ENCODE measurements around the gene CFAP74.
"Not testable (repeated sequence)": the region's sequence is repeated elsewhere in the genome, so short reads cannot be mapped to it uniquely, and the experiment has no call there.

The CFAP74 gene

DNA sequence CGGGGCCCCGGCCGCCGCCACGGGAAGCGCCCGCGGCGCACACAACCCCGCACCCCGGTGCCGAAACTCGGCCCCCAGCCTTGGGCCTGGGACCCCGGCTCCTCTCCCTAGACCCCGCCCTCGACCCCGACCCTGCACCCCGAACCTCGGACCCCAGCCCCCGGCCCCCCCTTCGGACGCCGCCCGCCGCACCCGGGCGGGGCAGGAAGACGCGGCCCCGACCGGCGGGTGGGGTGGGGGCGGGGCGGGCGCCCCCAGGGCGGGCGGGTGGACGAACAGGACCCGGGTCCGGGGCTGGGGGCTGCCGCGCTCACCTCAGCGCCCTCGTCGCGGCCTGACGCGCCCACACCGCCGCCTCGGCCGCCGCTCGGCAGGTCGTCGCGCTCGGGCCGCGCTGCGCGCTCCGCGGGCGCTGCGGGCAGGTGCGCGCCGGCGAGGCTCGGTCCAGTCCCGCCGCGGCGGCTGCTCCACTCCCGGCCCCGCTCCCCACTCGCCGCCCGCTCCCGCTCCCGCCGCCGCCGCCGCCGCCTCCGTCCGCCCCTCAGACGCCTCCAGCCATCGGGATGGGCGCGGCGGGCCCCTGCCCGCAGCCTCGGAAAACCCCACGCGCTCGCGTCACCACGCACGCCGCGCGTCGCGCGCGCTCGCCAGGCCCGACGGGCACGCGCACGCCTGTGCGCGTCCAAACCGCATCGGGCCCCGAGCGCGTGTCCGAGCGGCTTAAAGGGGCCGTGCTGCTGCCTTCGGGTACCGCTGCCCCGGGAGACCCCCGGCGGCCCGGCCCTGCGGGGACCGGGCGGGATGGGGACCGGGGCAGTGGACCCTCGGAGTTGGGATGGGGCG is 112.9 kb downstream of the CFAP74 start, which contains the start of gene GNB1:
TSS of gene GNB1 (minus strand) at position 582 of the 843 bp plus-strand sequence. CDS start 65,634 bp downstream, outside the sequence.
- no peak for TF ChIP-seq EZH2 (IDR thresholded peaks at IDR 0.05; ENCODE audit: borderline replicate concordance, low read depth, low read length, severe bottlenecking)
- TF ChIP-seq, protein P1, sequence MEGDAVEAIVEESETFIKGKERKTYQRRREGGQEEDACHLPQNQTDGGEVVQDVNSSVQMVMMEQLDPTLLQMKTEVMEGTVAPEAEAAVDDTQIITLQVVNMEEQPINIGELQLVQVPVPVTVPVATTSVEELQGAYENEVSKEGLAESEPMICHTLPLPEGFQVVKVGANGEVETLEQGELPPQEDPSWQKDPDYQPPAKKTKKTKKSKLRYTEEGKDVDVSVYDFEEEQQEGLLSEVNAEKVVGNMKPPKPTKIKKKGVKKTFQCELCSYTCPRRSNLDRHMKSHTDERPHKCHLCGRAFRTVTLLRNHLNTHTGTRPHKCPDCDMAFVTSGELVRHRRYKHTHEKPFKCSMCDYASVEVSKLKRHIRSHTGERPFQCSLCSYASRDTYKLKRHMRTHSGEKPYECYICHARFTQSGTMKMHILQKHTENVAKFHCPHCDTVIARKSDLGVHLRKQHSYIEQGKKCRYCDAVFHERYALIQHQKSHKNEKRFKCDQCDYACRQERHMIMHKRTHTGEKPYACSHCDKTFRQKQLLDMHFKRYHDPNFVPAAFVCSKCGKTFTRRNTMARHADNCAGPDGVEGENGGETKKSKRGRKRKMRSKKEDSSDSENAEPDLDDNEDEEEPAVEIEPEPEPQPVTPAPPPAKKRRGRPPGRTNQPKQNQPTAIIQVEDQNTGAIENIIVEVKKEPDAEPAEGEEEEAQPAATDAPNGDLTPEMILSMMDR (IDR thresholded peaks at IDR 0.05; ENCODE audit: borderline replicate concordance, extremely low read depth, low read length, poor library complexity, severe bottlenecking): no peak
- Histone ChIP-seq H3K4me2 (ENCODE audit: insufficient read depth, low read length) (peak within 1 kb of the TSS; percentile 85), H2AFZ (ENCODE audit: low read depth, low read length) (peak within 1 kb of the TSS; percentile 85), H4K20me1 (ENCODE audit: insufficient read depth, low read length) (peaks cover 43% of the 10 kb centered on the region), H3K9ac (ENCODE audit: low read depth, low read length) (peak within 1 kb of the TSS; percentile 95), H3K27ac (ENCODE audit: low read length) (peak within 1 kb of the TSS; percentile 89), H3K9me3 (ENCODE audit: insufficient read depth, low read length, severe bottlenecking) (no peaks in the 10 kb centered on the region), H3K4me3 (ENCODE audit: low read depth in 1 of 2, low read length in 2 of 2) (peak within 1 kb of the TSS; percentile 79 to 87), H3K27me3 (ENCODE audit: insufficient read depth, low read length, poor library complexity) (no peaks in the 10 kb centered on the region), H3K79me2 (ENCODE audit: insufficient read depth, low read length) (peaks cover 64% of the 10 kb centered on the region), H3K36me3 (ENCODE audit: insufficient read depth, low read length) (no peaks in the 10 kb centered on the region), H3K4me1 (ENCODE audit: insufficient read depth, low read length) (peaks cover 45% of the 10 kb centered on the region)
- DNase-seq (peak; percentile 88), ATAC-seq (ENCODE audit: insufficient read depth, low read depth) (peak; percentile 65)

DNA sequence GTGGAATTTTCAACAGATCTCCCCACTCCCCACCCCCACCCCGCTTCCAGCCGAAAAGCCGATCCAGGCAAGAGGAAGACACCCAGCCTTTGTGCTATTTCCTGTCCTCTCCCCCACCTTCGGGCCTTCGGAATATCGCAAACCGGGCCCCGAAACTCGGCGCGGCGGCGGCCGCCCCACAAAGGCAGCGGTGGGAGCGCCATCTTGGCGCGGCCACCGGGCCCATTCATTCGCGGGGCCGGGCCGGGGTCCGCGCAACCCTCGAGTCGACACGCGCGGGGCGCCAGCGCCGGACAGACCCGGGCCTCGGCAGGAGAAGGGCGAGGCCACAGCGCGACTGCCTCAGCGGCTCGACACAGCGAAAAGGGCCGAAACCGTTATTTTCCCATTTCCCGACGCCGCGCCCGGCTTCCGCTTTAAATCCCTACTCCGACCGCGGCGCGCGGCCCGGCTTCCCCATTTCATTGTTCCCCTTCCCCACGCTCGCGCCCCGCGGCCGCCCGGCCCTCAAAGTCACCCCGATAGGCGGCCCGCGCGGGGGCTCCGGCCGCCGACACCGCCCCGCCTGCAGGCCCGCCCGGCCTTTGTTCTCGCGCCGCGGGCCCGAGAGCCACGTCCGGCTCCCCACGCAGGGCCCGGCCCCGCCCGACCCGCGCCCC is 113.6 kb downstream of the CFAP74 start:
- Histone ChIP-seq H3K9ac (ENCODE audit: low read depth, low read length) (peak overlapping the region; percentile 95), H3K9me3 (ENCODE audit: insufficient read depth, low read length, severe bottlenecking) (no peaks in the 10 kb centered on the region), H3K27ac (ENCODE audit: low read length) (peak overlapping the region; percentile 89), H3K4me1 (ENCODE audit: insufficient read depth, low read length) (peaks cover 45% of the 10 kb centered on the region), H2AFZ (ENCODE audit: low read depth, low read length) (peak overlapping the region; percentile 52), H3K36me3 (ENCODE audit: insufficient read depth, low read length) (no peaks in the 10 kb centered on the region), H4K20me1 (ENCODE audit: insufficient read depth, low read length) (peaks cover 44% of the 10 kb centered on the region), H3K79me2 (ENCODE audit: insufficient read depth, low read length) (peaks cover 72% of the 10 kb centered on the region), H3K4me3 (ENCODE audit: low read depth in 1 of 2, low read length in 2 of 2) (peak overlapping the region; percentile 79 to 87), H3K4me2 (ENCODE audit: insufficient read depth, low read length) (peak overlapping the region; percentile 85), H3K27me3 (ENCODE audit: insufficient read depth, low read length, poor library complexity) (no peaks in the 10 kb centered on the region)
- ATAC-seq (ENCODE audit: insufficient read depth, low read depth) (peak; percentile 8; the same call in 1 of the 3 replicates), DNase-seq (peak; percentile 59)
- TF ChIP-seq, protein P1 (IDR thresholded peaks at IDR 0.05; ENCODE audit: borderline replicate concordance, extremely low read depth, low read length, poor library complexity, severe bottlenecking): no peak
- no peak for TF ChIP-seq EZH2 (IDR thresholded peaks at IDR 0.05; ENCODE audit: borderline replicate concordance, low read depth, low read length, severe bottlenecking)

DNA sequence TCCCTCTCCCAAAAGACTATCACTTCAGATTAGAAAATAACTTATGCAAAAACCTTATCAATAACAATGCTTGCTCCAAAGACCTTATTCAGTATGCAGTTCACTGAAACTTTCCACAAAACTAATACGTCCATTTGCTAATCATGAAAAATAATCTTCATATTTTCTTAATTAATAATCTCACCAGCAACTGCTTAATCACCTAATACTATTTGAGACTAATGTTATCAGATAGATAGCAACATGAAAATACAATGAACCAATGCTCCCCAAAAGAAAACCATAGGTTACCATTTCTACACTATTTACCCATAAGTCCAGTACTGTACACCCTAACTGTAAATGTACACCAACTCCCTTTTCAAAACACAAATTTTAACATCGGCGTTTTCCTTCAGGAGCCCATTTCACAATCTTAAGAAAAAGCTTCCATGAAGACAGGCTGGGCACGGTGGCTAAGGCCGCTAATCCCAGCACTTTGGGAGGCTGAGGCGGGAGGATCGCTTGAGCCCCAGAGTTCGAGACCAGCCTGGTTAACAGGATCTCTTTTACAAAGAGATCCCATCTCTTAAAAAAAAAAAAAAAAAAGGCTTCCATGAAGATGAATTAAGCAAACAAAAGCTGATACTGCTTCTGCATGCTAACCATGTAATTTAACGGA is 114.4 kb downstream of the CFAP74 start:
- peak overlapping the region; percentile 95 for H3K9ac ChIP-seq (ENCODE audit: low read depth, low read length)
- peaks cover 79% of the 10 kb centered on the region for H3K79me2 ChIP-seq (ENCODE audit: insufficient read depth, low read length)
- peaks cover 4% of the 10 kb centered on the region; the same call in 1 of the 2 replicates for H3K36me3 ChIP-seq (ENCODE audit: insufficient read depth, low read length)
- peaks cover 50% of the 10 kb centered on the region for H4K20me1 ChIP-seq (ENCODE audit: insufficient read depth, low read length)
- H3K4me2 ChIP-seq (ENCODE audit: insufficient read depth, low read length): peak overlapping the region; percentile 85
- ATAC-seq (ENCODE audit: insufficient read depth, low read depth) (no peak), DNase-seq (no peak)
- H2AFZ ChIP-seq (ENCODE audit: low read depth, low read length): no peak overlapping the region
- TF ChIP-seq EZH2 (IDR thresholded peaks at IDR 0.05; ENCODE audit: borderline replicate concordance, low read depth, low read length, severe bottlenecking): no peak
- TF ChIP-seq, protein P1 (IDR thresholded peaks at IDR 0.05; ENCODE audit: borderline replicate concordance, extremely low read depth, low read length, poor library complexity, severe bottlenecking): no peak
- H3K27ac ChIP-seq (ENCODE audit: low read length): peak overlapping the region; percentile 89
- H3K27me3 ChIP-seq (ENCODE audit: insufficient read depth, low read length, poor library complexity): no peaks in the 10 kb centered on the region
- H3K9me3 ChIP-seq (ENCODE audit: insufficient read depth, low read length, severe bottlenecking): no peaks in the 10 kb centered on the region
- H3K4me3 ChIP-seq (ENCODE audit: low read depth in 1 of 2, low read length in 2 of 2): peak overlapping the region; percentile 79 to 87
- peaks cover 45% of the 10 kb centered on the region for H3K4me1 ChIP-seq (ENCODE audit: insufficient read depth, low read length)

DNA sequence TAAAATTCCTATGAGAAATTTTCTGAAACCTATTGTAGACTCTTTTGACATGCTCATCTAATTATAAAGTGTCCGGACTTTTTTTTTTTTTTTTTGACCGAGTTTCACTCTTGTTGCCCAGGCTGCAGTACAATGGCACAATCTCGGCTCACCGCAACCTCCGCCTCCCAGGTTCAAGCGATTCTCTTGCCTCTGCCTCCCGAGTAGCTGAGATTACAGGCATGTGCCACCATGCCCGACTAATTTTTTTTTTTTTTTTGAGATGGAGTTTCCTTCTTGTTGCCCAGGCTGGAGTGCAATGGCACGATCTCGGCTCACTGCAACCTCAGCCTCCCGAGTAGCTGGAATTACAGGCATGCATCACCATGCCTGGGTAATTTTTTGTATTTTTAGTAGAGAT is 119.7 kb downstream of the CFAP74 start:
- H3K27me3 ChIP-seq (ENCODE audit: insufficient read depth, low read length, poor library complexity); H3K4me3 ChIP-seq (ENCODE audit: low read depth in 1 of 2, low read length in 2 of 2); H3K27ac ChIP-seq (ENCODE audit: low read length); H3K4me2 ChIP-seq (ENCODE audit: insufficient read depth, low read length); DNase-seq; ATAC-seq (ENCODE audit: insufficient read depth, low read depth); H3K9ac ChIP-seq (ENCODE audit: low read depth, low read length); H3K9me3 ChIP-seq (ENCODE audit: insufficient read depth, low read length, severe bottlenecking); H2AFZ ChIP-seq (ENCODE audit: low read depth, low read length): not testable (repeated sequence)
- peaks cover 30% of the 10 kb centered on the region for H3K4me1 ChIP-seq (ENCODE audit: insufficient read depth, low read length)
- peaks cover 100% of the 10 kb centered on the region for H3K79me2 ChIP-seq (ENCODE audit: insufficient read depth, low read length)
- H3K36me3 ChIP-seq (ENCODE audit: insufficient read depth, low read length): peaks cover 26% of the 10 kb centered on the region
- peaks cover 84% of the 10 kb centered on the region for H4K20me1 ChIP-seq (ENCODE audit: insufficient read depth, low read length)

Data from DND-41 (cell line).